Lung (tissue), 12 donors: Measurements from ENCODE around the gene PTTG1. TPM values are rescaled to one million over a fixed set of nuclear protein-coding genes. Genes with fewer than 3 reads are reported as not detected.

Source experiments
- ATAC-seq: fragments of 200-7000 bp; cut with Tn5 transposase; one replicate; pipeline ENCODE4 v1.9.1; 2020; ENCODE audit warnings: moderate number of reproducible peaks; ENCODE audit not compliant: insufficient read depth, low FRiP score
- DNase-seq, 3 donors: peaks; one replicate each; pipeline ENCODE4 v3.0.0-alpha.2; 2013 to 2017
- H3K27ac ChIP-seq, 2 donors: one replicate each; pipeline ENCODE4 v1.5.1; 2013; ENCODE audit warnings: mild to moderate bottlenecking in 2 of 2, moderate library complexity in 2 of 2, control low read depth in 1 of 2, inconsistent platforms in 1 of 2, low read depth in 1 of 2, low read length in 1 of 2
- H3K27me3 ChIP-seq, 3 donors: one replicate each; pipeline ENCODE4 v1.5.1; 2013; ENCODE audit warnings: low read length in 2 of 3; ENCODE audit not compliant: control insufficient read depth in 3 of 3, insufficient read depth in 3 of 3
- H3K36me3 ChIP-seq, 4 donors: one replicate each; pipeline ENCODE4 v1.5.1; 2013; ENCODE audit warnings: low read length in 4 of 4, mild to moderate bottlenecking in 1 of 4, moderate library complexity in 1 of 4; ENCODE audit not compliant: control insufficient read depth in 4 of 4, insufficient read depth in 4 of 4
- H3K4me1 ChIP-seq, 5 donors: one replicate each; pipeline ENCODE4 v1.5.1; 2013; ENCODE audit warnings: low read length in 5 of 5, mild to moderate bottlenecking in 2 of 5, moderate library complexity in 1 of 5; ENCODE audit not compliant: control insufficient read depth in 5 of 5, insufficient read depth in 5 of 5
- H3K4me3 ChIP-seq: one replicate; pipeline ENCODE4 v1.5.1; 2013; ENCODE audit warnings: mild to moderate bottlenecking, control low read depth, moderate library complexity
- H3K9ac ChIP-seq, 2 donors: one replicate each; pipeline ENCODE4 v1.5.1; 2013; ENCODE audit warnings: low read length in 2 of 2, control low read depth in 1 of 2; ENCODE audit not compliant: insufficient read depth in 1 of 2
- H3K9me3 ChIP-seq, 4 donors: one replicate each; pipeline ENCODE4 v1.5.1; 2013; ENCODE audit warnings: low read length in 3 of 4, mild to moderate bottlenecking in 1 of 4, moderate library complexity in 1 of 4; ENCODE audit not compliant: control insufficient read depth in 4 of 4, insufficient read depth in 3 of 4
- CTCF ChIP-seq: IDR thresholded peaks from 2 replicates; pipeline ENCODE4 v1.5.1; 2012; ENCODE audit warnings: mild to moderate bottlenecking; ENCODE audit errors: control extremely low read depth, extremely low read depth
- WGBS, 2 donors: extraction: QIAGEN DNeasy Blood & Tissue Kit; methylation state at CpG; one replicate each; pipeline ENCODE4 v1.1.7; 2013; 5-methylcytosine and 5-hydroxymethylcytosine counted together
- polyA plus RNA-seq, 2 donors: library from polyadenylated mRNA; stranded (reverse); fragments of 200-250 nt; gene quantifications; one replicate each; pipeline ENCODE4 v1.2.1, GENCODE V29; 2013
- total RNA-seq, 2 donors: library from RNA; depleted of rRNA in 1 of 2; stranded (reverse); fragments of >200 nt in 1 of 2; gene quantifications; one replicate each; pipeline ENCODE4 v1.2.1, GENCODE V29; 2014 to 2021
- donor health status: control.
- donor health status: control.
- donor health status: Bipolar disorder and iron deficiency.
- donor health status: healthy.
- donor health status: DM: yes; HTN: yes; CAD: no.

Gene PTTG1
- total and polyA plus RNA-seq, 4 donors, result 4.0 to 29.2 (median 15.4) TPM

- H3K9ac ChIP-seq, result no peak overlapping the region
- H3K36me3 ChIP-seq, result no peaks in the 10 kb centered on the region
- no peak overlapping the region for H3K27ac ChIP-seq
- DNase-seq, result no peak
- H3K4me1 ChIP-seq, result no peaks in the 10 kb centered on the region
- H3K27me3 ChIP-seq, result no peaks in the 10 kb centered on the region
- no peaks in the 10 kb centered on the region for H3K9me3 ChIP-seq
- no peak for TF ChIP-seq CTCF
- H3K4me3 ChIP-seq, result no peak overlapping the region
- WGBS, 2 donors, result 90 to 92% methylated on average over 8 of the region's 8 CpGs
- ATAC-seq, result no peak
These were observed 37.4 kb downstream of the PTTG1 start for GRCh38 chr5:160458806-160459800.

- TF ChIP-seq CTCF, result no peak
- H3K27me3 ChIP-seq, result no peaks in the 10 kb centered on the region
- no peaks in the 10 kb centered on the region for H3K9me3 ChIP-seq
- H3K27ac ChIP-seq, result no peak overlapping the region
- no peak for ATAC-seq
- no peak overlapping the region for H3K9ac ChIP-seq
- no peaks in the 10 kb centered on the region for H3K4me1 ChIP-seq
- H3K4me3 ChIP-seq, result no peak overlapping the region
- no peaks in the 10 kb centered on the region for H3K36me3 ChIP-seq
- DNase-seq, result no peak
- WGBS, 2 donors, result 89 to 92% methylated on average over 4 of the region's 4 CpGs
These were observed 38.9 kb downstream of the PTTG1 start for GRCh38 chr5:160460377-160461049.

GRCh38 chr5:160461378-160461777 is 39.7 kb downstream of the PTTG1 start:
- no peaks in the 10 kb centered on the region for H3K9me3 ChIP-seq
- no peak overlapping the region for H3K27ac ChIP-seq
- no peaks in the 10 kb centered on the region for H3K4me1 ChIP-seq
- H3K27me3 ChIP-seq, result no peaks in the 10 kb centered on the region
- no peak for TF ChIP-seq CTCF
- no peak overlapping the region for H3K4me3 ChIP-seq
- ATAC-seq, result no peak
- WGBS, 2 donors, result 83 to 88% methylated on average over 6 of the region's 6 CpGs
- DNase-seq, result no peak
- no peaks in the 10 kb centered on the region for H3K36me3 ChIP-seq
- H3K9ac ChIP-seq, result no peak overlapping the region
